Hypothalamus (tissue), 51 donors: ENCODE results near the gene HSDL2.

Source experiments
- DNase-seq, 51 donors: peaks; one replicate each; lab custom pipeline; 2025; lab: John Stamatoyannopoulos, UW

HSDL2 gene

DNA sequence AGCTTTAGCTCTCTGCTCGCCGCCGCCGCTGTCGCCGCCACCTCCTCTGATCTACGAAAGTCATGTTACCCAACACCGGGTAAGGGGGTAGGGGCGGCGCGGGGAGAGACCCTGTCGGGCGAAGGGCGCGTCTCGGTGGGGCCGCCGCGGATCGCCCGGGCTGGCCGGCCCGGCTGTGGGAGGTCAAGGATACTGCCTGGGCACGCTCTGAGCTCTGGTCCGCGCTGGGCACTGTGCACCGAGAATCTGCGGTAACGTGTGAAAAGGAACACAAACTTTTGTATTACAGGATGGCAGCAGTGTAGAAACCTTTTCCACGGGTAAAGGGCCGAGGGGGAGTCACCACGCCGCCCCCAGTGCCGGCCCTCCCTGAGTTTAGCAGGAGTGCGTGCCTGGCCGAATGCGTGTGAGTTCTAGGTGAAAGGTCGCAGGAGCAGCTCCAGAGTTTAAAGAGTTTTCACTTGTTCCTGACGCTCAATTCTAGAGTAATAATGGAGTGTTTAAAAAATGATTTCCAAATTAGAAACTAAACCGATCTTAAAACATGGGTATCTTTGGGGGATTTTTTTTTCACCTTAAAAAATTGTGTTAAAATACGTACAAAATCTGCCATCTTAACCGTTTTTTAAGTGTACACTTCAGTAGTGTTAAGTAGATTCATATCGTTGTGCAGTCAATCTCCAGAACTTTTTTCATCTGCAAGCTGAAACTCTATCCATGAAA is at the start of gene HSDL2:
Gene HSDL2 (plus strand): TSS at position 7 of the 723 bp plus-strand sequence. CDS start 56 bp downstream, at position 63.
- peak in 13 of 51 donors; percentile 28 to 79 (median 52) for DNase-seq

DNA sequence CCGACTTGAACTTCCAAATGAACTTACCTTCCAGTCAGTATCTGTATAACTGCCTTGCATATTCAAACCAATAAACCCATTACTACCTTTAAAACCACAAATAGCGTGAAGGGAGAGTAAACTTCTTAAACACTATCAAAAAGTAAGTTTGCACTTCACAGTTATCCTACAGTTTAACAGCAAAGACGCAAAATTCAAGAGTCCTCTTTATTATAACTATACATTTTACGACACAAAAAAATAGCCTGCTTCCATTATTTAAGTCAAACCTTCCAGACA is 48.3 kb upstream of the HSDL2 start:
- DNase-seq, result no peak

DNA sequence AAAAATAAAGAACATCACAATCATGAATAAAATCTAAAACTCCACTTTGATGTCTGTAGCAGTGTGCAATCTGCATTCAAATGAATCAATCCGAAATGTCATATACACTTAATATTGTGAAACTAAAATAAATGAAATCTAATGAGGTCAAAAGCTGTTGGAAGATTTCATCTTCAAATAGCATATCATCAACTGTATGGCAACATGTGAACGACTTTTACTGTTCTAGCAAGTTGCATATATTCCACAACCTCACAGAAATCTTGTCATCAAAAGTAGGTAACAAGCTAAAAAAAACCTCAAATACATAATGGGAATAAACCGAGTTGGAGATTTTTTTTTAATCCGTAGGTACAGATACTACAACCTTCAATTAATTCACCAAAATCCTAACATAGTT is 47.7 kb upstream of the HSDL2 start:
- DNase-seq, result no peak

DNA sequence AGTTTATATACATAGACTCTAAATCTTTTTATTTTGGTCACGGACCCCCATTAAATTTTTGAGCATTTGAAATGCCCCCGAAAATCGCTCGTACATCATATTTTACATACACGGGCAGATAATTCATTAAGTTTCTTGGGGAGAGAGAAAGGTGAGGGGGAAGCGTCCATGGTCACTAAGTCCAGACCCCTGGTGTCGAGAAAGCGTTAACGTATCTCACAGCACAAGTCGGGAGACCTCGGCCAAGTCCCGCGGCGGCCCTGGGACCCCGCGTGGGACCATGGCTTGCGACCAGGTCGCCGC is 47.3 kb upstream of the HSDL2 start:
- DNase-seq, result no peak

DNA sequence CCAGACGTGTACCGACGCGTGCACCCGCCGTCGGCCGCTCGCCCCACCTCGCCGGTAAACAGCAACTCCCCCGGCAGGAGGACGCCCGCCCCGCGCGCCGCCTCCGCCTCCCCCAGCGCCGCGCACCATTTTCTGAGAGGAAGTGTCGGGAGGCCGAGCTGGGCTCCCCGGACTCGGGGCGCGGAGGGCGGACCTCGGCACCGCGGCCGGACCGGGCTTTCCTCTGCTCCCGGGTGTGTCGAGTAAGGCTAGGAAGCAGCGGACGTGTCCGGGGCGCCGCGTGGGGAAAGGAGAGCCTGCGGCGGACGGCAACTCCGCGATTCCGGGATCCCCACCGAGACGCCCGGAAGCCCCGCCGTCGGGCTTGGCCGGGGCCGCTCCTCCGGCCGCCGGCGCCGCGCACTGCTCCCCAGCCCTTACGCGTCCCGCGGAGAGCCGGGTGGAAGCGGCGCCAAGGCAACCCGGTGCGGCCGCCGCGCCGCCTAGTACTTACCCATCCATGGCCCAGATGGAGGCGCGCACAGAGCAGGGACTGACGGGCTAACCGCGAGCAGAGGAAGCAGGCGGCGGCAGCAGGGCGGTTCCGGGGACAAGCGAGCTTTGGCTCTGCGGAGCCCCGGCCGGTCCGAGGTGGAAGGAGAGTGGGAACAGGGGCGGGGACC is 46.8 kb upstream of the HSDL2 start, which contains the start of gene PTBP3:
Gene PTBP3 (minus strand): TSS at position 643 of the 662 bp plus-strand sequence. CDS start 35,754 bp downstream, outside the sequence.
- DNase-seq, result peak in 43 of 51 donors; percentile 6 to 72 (median 51)

DNA sequence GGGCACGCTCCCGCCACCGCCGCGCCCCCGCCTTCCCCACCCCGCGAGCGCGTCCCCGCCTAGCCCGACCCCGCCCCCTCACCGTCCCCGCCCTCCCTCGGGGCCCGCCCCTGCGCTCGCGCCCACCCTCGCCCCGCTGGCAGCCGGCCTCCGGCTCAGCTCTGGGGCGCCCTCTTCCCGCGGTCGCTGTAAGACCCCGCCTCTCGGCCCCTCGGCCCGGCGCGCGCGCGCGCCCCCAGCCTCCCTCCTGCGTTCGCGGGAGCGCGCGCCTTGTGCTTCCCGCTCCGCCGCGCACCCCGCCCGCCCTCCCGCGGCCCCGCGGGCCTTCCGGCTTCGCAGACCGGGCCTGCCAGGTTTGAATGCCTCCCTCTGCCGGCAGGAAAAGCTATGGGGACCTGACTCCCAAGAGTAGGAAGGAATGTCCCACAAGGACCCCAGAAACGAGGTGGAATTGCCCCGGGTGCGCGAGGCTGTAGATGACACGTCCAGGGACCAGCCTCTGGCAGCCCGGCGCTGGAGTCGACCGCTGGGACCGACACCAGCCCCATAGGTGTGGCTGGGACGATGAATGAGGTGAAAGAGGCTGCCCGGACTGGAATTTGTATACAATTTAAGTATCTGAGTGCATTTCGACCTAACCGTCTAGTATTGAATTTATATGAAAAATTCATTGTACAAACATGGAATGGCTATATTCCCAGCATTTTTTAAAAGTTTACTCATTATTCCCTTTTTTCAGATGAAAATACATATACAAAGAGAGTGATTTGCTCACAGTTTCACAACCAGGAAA is 46.1 kb upstream of the HSDL2 start:
- peak; percentile 60 to 97 (median 88) for DNase-seq

DNA sequence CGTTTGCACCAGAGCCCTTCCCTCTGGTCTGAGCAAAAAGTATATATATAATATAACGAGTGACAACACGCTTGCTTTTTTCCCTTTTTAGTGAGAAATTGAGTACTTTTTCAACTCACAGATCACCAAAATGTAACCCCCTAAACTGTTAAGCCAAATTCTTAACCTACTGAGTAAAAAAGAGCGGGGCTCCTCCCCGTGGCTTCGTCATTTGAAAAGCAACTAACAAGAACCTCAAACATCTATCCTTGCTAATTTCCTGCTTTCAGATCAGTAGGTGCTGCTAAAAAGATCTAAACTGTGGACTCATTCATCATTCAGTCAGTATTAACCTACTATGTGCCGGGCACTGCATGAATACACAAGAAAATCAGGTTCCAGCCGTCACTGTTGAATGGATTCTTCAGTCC is 45.5 kb upstream of the HSDL2 start:
- DNase-seq, result peak in 2 of 51 donors; percentile 7 to 40

DNA sequence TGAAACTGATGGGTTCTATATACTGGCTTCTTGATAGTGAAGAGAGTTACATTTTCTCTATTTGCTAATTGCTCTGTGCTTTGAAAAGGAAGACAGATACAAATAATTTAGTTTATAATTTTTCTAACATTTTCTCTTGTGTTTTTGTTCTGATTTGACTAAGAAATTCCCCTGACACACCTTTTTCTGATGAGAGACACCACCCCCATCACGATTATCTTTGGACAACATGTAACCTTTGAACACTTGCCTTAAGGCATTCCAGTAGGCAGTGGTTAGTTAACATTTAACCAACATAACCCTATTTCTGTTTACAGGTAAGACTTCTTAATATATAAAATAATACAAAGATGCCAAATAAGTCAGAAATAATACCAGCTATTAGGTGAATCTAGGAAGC is 42.4 kb upstream of the HSDL2 start:
- no peak for DNase-seq

DNA sequence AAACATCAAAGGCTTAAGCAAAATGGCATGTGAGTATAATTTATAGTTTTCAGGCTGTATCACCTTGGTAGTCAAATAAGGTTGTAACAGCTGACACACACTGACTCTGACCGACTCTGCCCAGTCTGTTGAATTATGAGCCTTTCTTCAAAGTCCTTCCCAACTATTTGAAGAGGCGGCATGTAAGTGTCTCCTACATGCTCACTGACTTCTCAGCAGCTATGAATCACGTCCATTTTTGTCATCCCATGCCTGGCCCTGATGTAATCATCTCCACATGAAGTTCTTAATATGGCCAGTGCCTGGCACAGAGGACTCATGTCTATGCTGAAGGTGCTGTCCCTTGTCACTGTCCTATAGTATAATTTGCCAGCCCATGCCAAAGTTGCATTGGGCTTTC is 41.3 kb upstream of the HSDL2 start:
- peak in 1 of 51 donors; percentile 7 for DNase-seq

DNA sequence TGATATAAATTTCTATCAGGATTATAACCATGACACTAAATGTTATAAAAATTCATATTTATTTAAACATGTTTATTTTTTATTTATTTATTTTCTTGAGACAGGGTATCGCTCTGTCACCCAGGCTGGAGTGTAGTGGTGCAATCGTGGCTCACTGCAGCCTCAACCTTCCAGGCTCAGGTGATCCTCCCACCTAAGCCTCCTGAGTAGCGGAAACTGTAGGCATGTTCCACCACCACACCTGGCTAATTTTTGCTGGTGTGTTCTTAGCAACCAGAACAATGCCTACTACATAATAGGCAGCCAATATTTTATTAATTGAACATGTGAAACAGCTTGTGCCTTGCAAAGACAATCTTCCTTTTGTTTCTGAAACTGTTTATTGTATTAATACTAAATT is 40.0 kb upstream of the HSDL2 start:
- DNase-seq, result no peak

DNA sequence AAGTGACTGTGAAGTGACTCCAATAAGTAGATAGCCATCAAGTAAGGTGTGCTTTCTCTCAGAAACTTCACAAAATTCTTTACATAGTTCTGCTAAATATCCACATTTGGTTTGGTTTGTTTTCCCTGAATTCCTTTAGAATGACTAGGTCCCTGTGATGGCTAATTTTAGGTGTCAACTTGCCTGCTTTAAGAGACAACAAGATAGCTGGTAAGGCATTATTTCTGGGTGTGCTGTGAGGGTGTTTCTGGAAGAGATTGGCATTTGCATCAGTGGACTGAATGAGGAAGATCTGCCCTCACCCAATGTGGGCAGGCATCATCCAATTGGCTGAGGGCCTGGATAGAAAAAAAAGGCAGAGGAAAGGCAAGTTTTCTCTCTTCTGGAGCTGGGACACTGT is 38.2 kb upstream of the HSDL2 start:
- DNase-seq, result no peak

DNA sequence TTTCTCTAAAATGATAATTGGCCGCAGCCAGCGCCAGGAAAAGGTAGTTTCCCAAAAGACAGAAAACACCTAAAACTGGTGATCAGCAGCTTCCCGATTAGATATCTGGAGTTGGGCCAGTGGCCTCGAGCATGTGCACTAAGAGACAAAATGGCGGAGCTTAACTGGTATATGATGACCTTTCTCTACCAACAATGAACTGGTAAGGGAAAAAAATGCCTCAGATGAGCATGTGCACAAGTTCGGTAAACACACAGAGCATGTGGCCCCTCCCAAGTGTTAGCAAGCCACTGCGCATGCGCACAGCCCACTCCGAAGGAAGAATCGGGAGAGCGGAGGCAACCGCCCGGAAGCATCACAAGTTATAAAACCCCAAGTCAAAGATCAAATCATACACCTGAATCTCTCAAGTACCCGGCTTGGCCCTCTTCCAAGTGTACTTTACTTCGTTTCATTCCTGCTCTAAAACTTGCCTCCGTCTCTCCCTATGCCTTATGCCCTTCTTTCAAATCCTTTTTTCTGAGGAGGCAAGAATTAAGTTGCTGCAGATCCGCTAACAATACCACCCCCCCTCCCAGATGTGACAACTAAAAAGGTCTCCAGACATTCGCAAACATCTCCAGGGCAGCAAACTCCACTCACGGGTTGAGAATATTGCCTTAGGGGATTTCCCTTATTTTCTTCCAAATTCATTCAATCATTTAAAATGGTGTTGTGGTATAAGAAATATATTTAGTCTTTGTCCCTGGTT is 31.5 kb upstream of the HSDL2 start:
- DNase-seq, result peak in 50 of 51 donors; percentile 6 to 86 (median 58)

DNA sequence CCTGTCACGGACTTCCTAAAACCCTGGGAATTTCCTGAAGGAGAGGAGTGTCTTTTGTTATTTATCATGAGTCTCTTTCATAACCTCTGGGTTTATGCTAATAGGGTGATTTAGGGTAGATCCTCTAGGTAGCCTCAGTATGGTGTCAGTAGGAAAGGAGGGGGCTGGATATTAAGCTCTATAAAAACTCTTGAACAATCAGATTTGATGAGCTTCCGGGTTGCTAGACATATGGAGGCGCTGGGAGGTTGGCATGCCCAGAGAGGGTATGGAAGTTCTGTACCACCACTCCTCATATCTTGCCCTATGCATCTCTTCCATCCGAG is 30.9 kb upstream of the HSDL2 start:
- no peak for DNase-seq

DNA sequence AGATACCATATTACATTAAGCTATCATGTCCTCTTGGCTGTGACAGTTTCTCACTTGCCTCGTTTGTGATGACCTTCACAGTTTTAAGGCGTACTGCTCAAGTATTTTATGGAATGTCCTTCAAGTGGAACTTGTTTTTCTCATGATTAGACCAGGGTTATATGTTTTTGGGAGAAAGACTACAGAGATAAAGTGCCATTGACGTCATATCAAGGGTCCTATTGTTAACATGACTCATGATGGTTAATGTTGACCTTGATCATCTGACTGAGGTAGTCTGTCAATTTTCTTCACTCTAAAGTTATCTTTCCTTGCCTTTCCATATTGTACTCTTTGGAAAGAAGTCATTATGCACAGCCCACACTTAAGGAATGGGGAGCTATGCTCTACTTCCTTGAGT is 28.7 kb upstream of the HSDL2 start:
- DNase-seq, result no peak

DNA sequence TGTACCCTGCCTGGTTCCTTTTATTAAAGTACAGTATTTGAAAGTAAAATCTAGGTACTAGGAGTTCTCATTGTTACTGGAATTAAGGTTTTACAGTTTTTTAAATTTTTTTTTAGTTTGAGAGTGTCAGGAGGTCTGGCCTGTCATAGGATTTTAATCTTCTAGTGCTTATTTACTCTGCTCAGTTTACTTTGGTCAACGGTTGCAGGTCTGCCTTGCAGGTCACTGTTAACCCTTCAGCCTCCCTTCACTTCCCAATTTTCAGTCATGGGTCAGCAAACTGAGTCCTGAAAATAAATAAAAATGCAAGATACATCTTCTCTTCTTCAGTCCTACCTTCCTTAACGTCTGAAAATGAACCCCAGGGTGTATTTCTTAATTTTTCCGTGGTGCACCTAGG is 27.7 kb upstream of the HSDL2 start:
- no peak for DNase-seq

DNA sequence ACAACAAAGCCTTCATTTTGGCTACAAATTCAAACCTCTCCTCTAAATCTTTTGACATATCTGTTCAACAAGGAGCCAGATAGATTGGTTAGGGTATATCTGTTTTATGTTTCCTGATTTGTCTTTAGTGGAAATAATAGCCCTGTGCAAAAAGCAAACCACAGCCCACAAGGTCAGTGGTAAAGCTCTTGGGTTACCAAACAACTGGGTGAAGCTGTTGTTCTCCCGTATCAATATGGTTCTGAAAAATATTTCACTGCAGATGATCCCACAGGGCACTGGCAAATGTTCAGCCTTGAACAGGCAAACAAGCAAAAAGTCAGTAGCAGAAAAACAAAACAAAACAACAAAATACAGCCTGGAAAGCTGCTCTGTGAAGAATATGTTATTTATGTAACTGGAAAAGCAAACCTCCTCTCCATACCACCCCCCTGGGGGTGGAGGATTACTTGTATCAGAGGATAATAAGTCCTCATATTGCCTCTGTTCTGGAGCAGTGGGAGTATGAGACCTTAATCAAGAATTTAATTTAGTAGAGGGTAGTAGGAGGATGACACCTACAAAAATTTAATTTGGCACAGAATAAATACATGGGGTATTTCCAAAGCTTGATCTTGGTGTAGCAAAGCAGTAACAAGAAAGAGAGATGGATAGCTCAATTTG is 25.7 kb upstream of the HSDL2 start:
- no peak for DNase-seq

DNA sequence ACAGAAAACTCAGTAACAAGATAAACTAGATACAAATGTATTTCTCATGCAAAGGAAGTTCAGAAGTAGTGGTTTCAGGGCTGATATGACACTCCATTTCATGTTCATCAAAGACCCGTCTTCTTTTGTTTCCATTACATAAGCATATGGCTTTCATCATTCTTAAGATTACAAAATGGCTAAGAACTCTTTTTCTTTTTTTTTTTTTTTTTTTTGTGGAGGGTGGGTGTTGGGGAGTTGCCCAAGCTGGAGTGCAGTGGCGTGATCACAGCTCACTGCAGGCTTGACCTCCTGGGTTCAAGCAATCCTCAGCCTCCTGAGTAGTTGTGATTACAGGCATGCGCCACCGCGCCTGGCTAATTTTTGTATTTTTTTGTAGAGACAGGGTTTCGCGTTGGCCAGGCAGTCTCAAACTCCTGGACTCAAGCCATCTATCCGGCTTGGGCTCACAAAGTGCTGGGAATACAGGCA is 24.4 kb upstream of the HSDL2 start:
- no peak for DNase-seq

DNA sequence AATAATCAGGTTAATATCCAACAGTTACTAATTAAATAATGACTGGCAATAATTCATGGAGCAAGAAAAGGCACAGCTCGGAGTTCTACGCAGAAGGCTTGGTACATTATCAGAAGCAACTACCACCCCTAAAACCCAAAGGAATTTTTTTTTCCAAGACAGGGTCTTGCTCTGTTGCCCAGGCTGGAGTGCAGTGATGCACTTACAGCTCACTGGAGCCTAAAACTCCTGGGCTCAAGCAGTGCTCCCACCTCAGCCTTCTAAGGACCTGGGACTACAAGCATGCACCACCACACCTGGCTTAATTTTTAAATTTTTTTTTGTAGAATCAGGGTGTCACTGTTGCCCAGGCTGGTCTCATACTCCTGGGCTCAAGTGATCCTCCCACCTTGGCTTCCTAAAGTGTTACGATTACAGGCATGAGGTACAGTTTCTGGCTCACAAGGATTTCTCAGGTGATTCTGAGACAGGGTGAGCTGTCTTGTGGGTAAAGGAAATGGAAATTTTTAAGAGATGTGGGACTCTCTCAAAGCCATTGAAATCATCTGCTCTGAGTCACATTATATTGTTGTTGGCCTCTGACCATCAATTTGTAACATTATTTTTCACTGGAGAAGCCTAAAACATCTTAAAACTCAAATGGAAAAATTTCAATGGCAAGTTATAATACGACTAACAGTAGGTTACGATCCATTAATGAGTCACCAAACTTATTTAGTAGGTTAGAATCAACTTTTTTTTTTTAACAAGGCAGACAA is 19.7 kb upstream of the HSDL2 start:
- DNase-seq, result no peak

DNA sequence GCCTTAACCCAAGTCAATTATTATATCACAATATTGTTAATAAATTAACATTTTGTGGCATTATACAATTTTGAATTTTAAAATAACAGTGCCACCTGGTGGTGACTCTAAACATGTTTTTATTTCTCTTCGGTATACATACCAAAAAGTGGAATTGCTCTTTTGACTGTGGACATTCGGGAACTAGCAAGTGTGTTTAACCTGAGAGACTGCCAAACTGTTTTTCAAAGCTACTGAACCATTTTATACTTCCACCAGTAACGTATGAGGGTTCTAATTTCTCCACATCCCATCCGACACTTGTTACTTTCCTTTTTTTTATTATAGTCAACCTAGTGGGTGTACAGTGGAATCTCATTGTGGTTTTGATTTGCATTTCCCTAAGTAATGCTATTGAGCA is 18.3 kb upstream of the HSDL2 start:
- peak in 2 of 51 donors; percentile 3 to 58 for DNase-seq

DNA sequence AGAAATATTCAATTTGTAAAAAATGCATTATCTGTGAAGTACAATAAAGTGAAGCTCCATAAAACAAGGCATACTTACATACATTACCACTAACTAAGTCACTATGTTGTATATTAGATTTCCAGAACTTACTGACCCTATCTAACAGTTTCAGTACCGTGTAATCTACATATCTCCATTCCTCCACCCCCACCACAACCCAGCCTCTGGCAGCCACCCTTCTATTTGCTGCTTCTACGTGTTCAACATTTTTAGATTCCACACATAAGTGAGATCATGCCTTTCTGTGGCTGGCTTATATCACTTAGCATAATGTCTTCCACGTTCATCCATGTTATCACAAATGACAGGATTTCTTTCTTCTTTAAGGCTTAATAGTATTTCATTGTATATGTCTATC is 15.1 kb upstream of the HSDL2 start:
- no peak for DNase-seq
